Panc1 (cell line): ENCODE measurements around the gene NGB. TPM values are rescaled to one million over a fixed set of nuclear protein-coding genes. Genes with fewer than 3 reads are reported as not detected.

ENCODE experiments used
- ATAC-seq: fragments of 200-7000 bp; cut with Tn5 transposase; 2 replicates; pipeline ENCODE4 v1.9.1; 2020; ENCODE audit warnings: mild to moderate bottlenecking, moderate library complexity
- BruUV-seq: library from RNA; stranded (reverse); fragments of 400-500 nt; replicated peaks from 2 replicates; lab custom pipeline; 2021; lab: Mats Ljungman, UMichigan
- CTCF ChIA-PET: fragments of 300-600 bp; sonication (Branson Sonifier 250); formaldehyde crosslinking; loops from one replicate; lab custom pipeline; 2022; ENCODE audit warnings: antibody characterized with exemption; lab: Charles Lee
- POLR2A ChIA-PET: fragments of 300-600 bp; sonication (Branson Sonifier 250); formaldehyde crosslinking; loops from one replicate; lab custom pipeline; 2022; ENCODE audit warnings: antibody characterized with exemption; lab: Charles Lee
- DNase-seq: peaks from one replicate; pipeline ENCODE4 v3.0.0-alpha.2; 2010; ENCODE audit warnings: low read depth, low spot score
- H3K27ac ChIP-seq: 2 replicates; pipeline ENCODE4 v1.5.1; 2011; ENCODE audit warnings: mild to moderate bottlenecking, low read length, inconsistent platforms
- H3K27me3 ChIP-seq: fragments of 200-500 bp; sonication (Bioruptor generic); 2 replicates; pipeline ENCODE4 v1.6.0; 2014; ENCODE audit warnings: low read length, inconsistent platforms; ENCODE audit not compliant: control insufficient read depth, insufficient read depth
- H3K36me3 ChIP-seq: fragments of 200-500 bp; sonication (Bioruptor generic); 2 replicates; pipeline ENCODE4 v1.5.1; 2014; ENCODE audit warnings: inconsistent platforms, mild to moderate bottlenecking, low read length, moderate library complexity; ENCODE audit not compliant: control insufficient read depth, insufficient read depth
- H3K4me1 ChIP-seq: 2 replicates; pipeline ENCODE4 v1.5.1; 2011; ENCODE audit warnings: inconsistent platforms, mild to moderate bottlenecking, low read length, moderate library complexity; ENCODE audit not compliant: control insufficient read depth, insufficient read depth
- H3K4me3 ChIP-seq, 2 experiments: 2 replicates each; pipeline ENCODE4 v1.5.1; 2011 to 2012; ENCODE audit warnings: low read depth in 2 of 2, low read length in 2 of 2, mild to moderate bottlenecking in 2 of 2, inconsistent platforms in 1 of 2, moderate library complexity in 1 of 2
- H3K9me3 ChIP-seq: fragments of 200-500 bp; sonication (Bioruptor generic); 2 replicates; pipeline ENCODE4 v1.5.1; 2014; ENCODE audit warnings: low read depth, mild to moderate bottlenecking, inconsistent platforms, low read length, moderate library complexity; ENCODE audit not compliant: control insufficient read depth, insufficient read depth
- CTCF ChIP-seq: fragments of 450-650 bp; IDR thresholded peaks from 2 replicates; pipeline ENCODE4 v1.5.1; 2017; ENCODE audit warnings: mild to moderate bottlenecking
- POLR2AphosphoS5 ChIP-seq: IDR thresholded peaks from 2 replicates; pipeline ENCODE4 v1.6.1; 2012; ENCODE audit warnings: mild to moderate bottlenecking, low read depth, low read length, moderate library complexity
- REST ChIP-seq, 2 experiments: IDR thresholded peaks; 2 replicates each; pipeline ENCODE4 v1.6.1; 2011 to 2012; ENCODE audit warnings: low read depth in 2 of 2, control low read depth in 1 of 2, low read length in 1 of 2, mild to moderate bottlenecking in 1 of 2, moderate library complexity in 1 of 2; ENCODE audit not compliant: insufficient read depth in 1 of 2
- SIN3A ChIP-seq: IDR thresholded peaks from 2 replicates; pipeline ENCODE4 v1.6.1; 2012; ENCODE audit warnings: low read depth, mild to moderate bottlenecking, low read length, moderate library complexity, borderline replicate concordance; ENCODE audit not compliant: insufficient read depth
- TCF7L2 ChIP-seq: IDR thresholded peaks from 2 replicates; pipeline ENCODE4 v1.6.1; 2011; ENCODE audit warnings: mild to moderate bottlenecking, low read depth, low read length, inconsistent platforms
- in situ Hi-C: cut with HindIII; loops from 2 replicates; pipeline ENCODE4 v1.10.0; 2016; ENCODE audit warnings: low sequenced_read_pairs, low pct_unique_long_range_greater_than_20kb
- intact Hi-C: fragments of 100-400 bp; cut with micrococcal nuclease; formaldehyde crosslinking; loops from one replicate; pipeline ENCODE4 v1.10.0; 2022; ENCODE audit not compliant: unreplicated experiment
- total RNA-seq: library from RNA; stranded (reverse); gene quantifications from one replicate; pipeline ENCODE4 v1.2.1, GENCODE V29; 2021; ENCODE audit not compliant: unreplicated experiment

The NGB gene
- total RNA-seq, 1 experiment from 2014 or later = not detected

- in situ Hi-C loops = no loop called here
- ChIA-PET CTCF (no interaction called here), POLR2A (no interaction called here)
- ATAC-seq (no peak), DNase-seq (no peak)
- BruUV-seq = no TSS peak
- H3K4me3 ChIP-seq = no peak overlapping the region
- H3K4me1 ChIP-seq = no peaks in the 10 kb centered on the region
- H3K9me3 ChIP-seq = no peaks in the 10 kb centered on the region
- intact Hi-C loops = no loop called here
- H3K36me3 ChIP-seq = no peaks in the 10 kb centered on the region
- H3K27ac ChIP-seq = no peak overlapping the region
- H3K27me3 ChIP-seq = no peaks in the 10 kb centered on the region
- TF ChIP-seq POLR2AphosphoS5 (no peak), SIN3A (no peak), TCF7L2 (no peak), CTCF (no peak), REST (IDR thresholded peaks at IDR 0.05; ENCODE audit: insufficient read depth in 1 of 2, low read depth in 2 of 2, low read length in 1 of 2) (no peak)
Observed at GRCh38 chr14:77240336-77240915, 30.6 kb downstream of the NGB start.

- POLR2A ChIA-PET = no interaction called here
- ATAC-seq = no peak
- no peaks in the 10 kb centered on the region for H3K4me1 ChIP-seq
Observed at GRCh38 chr14:77239412-77239811, 31.6 kb downstream of the NGB start.

More at GRCh38 chr14:77239412-77239811, 31.6 kb downstream of the NGB start:
- TF ChIP-seq SIN3A = no peak
- no peak for TF ChIP-seq REST (IDR thresholded peaks at IDR 0.05; ENCODE audit: insufficient read depth in 1 of 2, low read depth in 2 of 2, low read length in 1 of 2)
- no peak for TF ChIP-seq CTCF
- no peak for TF ChIP-seq TCF7L2
- no peak for TF ChIP-seq POLR2AphosphoS5
- BruUV-seq = no TSS peak
- H3K27me3 ChIP-seq = no peaks in the 10 kb centered on the region
- H3K9me3 ChIP-seq = no peaks in the 10 kb centered on the region
- CTCF ChIA-PET = no interaction called here
- DNase-seq = no peak
- in situ Hi-C loops = no loop called here
- intact Hi-C loops = no loop called here
- H3K27ac ChIP-seq = no peak overlapping the region
- no peak overlapping the region for H3K4me3 ChIP-seq
- no peaks in the 10 kb centered on the region for H3K36me3 ChIP-seq
